Ecto neural progenitor cell (in vitro differentiated cells): ENCODE measurements around the gene MC1R.
"Not testable (repeated sequence)": the region's sequence is repeated elsewhere in the genome, so short reads cannot be mapped to it uniquely, and the experiment has no call there.

Experiments
- DNase-seq: peaks from one replicate; pipeline ENCODE4 v3.0.0-alpha.2; 2018; ENCODE audit warnings: low spot score

MC1R gene

GRCh38 chr16:89960966-89961365, 42.3 kb downstream of the MC1R start:
- no peak for DNase-seq

- DNase-seq, result no peak
Observed at GRCh38 chr16:89961920-89962319, 43.3 kb downstream of the MC1R start.

- DNase-seq, result no peak
Observed at GRCh38 chr16:89962754-89963498, 44.3 kb downstream of the MC1R start.

- DNase-seq, result no peak
Observed at GRCh38 chr16:89964201-89964600, 45.5 kb downstream of the MC1R start.

GRCh38 chr16:89965447-89966225, 47.0 kb downstream of the MC1R start:
- no peak for DNase-seq

GRCh38 chr16:89966756-89967155, 48.1 kb downstream of the MC1R start:
- DNase-seq, result no peak

GRCh38 chr16:89967436-89967835, 48.8 kb downstream of the MC1R start:
- DNase-seq, result not testable (repeated sequence)

GRCh38 chr16:89968074-89968473, 49.4 kb downstream of the MC1R start:
- not testable (repeated sequence) for DNase-seq

- DNase-seq, result no peak
Observed at GRCh38 chr16:89969741-89970410, 51.2 kb downstream of the MC1R start.
